CD4-positive, alpha-beta T cell (primary cell): ENCODE data around the gene THRA. TPM values are rescaled to one million over a fixed set of nuclear protein-coding genes. Genes with fewer than 3 reads are reported as not detected.

Source experiments
- ATAC-seq: fragments of 200-7000 bp; cut with Tn5 transposase; one replicate; pipeline ENCODE4 v1.10.0; 2022; ENCODE audit warnings: mild to moderate bottlenecking; ENCODE audit not compliant: poor library complexity
- CTCF ChIA-PET: fragments of 350-600 bp; sonication (Branson Sonifier 250); formaldehyde crosslinking; loops from one replicate; lab custom pipeline; 2021; ENCODE audit warnings: antibody characterized with exemption, inconsistent platforms; lab: Charles Lee
- POLR2A ChIA-PET: fragments of 350-600 bp; sonication (Branson Sonifier 250); formaldehyde crosslinking; loops from one replicate; lab custom pipeline; 2021; ENCODE audit warnings: antibody characterized with exemption, inconsistent platforms; lab: Charles Lee
- DNase-seq, 14 experiments: peaks; one replicate each; pipeline ENCODE4 v3.0.0-alpha.2; 2013 to 2020; ENCODE audit warnings: mixed read lengths in 2 of 14
- H3K27ac ChIP-seq, 2 donors: one replicate each; pipeline versions ENCODE4 v1.5.1 to v1.7.0; 2013; ENCODE audit warnings: low read length in 2 of 2, low read depth in 1 of 2, mild to moderate bottlenecking in 1 of 2
- H3K27me3 ChIP-seq, 2 experiments: 1 replicate in 1 of 2; 2 replicates in 1 of 2; pipeline versions ENCODE4 v1.6.1 to v1.7.0; 2013; ENCODE audit warnings: low read length in 2 of 2, control low read depth in 1 of 2, mild to moderate bottlenecking in 1 of 2, moderate library complexity in 1 of 2; ENCODE audit not compliant: insufficient read depth in 2 of 2, control insufficient read depth in 1 of 2
- H3K36me3 ChIP-seq: one replicate; pipeline ENCODE4 v1.6.1; 2013; ENCODE audit warnings: low read length, control low read depth; ENCODE audit not compliant: insufficient read depth
- H3K4me1 ChIP-seq: one replicate; pipeline ENCODE4 v1.6.1; 2013; ENCODE audit warnings: low read length, control low read depth; ENCODE audit not compliant: insufficient read depth
- H3K4me3 ChIP-seq: one replicate; pipeline ENCODE4 v1.5.1; 2013; ENCODE audit warnings: mild to moderate bottlenecking, low read length, moderate library complexity
- H3K9me3 ChIP-seq, 2 experiments: 1 replicate in 1 of 2; 2 replicates in 1 of 2; pipeline versions ENCODE4 v1.6.1 to v1.7.0; 2013; ENCODE audit warnings: low read length in 2 of 2, mild to moderate bottlenecking in 2 of 2, control low read depth in 1 of 2, moderate library complexity in 1 of 2; ENCODE audit not compliant: control insufficient read depth in 1 of 2, insufficient read depth in 1 of 2
- H3K27ac Mint-ChIP-seq: one replicate; pipeline ENCODE4 v1.8.0; 2020; ENCODE audit warnings: mixed read lengths
- H3K27me3 Mint-ChIP-seq: one replicate; pipeline ENCODE4 v1.8.0; 2021; ENCODE audit warnings: mixed read lengths
- H3K36me3 Mint-ChIP-seq: one replicate; pipeline ENCODE4 v1.8.0; 2021; ENCODE audit warnings: low read depth, mixed read lengths
- H3K4me1 Mint-ChIP-seq: one replicate; pipeline ENCODE4 v1.8.0; 2021; ENCODE audit warnings: low read depth, mixed read lengths
- H3K4me3 Mint-ChIP-seq: one replicate; pipeline ENCODE4 v1.8.0; 2020; ENCODE audit warnings: mild to moderate bottlenecking, mixed read lengths
- H3K9me3 Mint-ChIP-seq: one replicate; pipeline ENCODE4 v1.8.0; 2020; ENCODE audit warnings: mixed read lengths
- intact Hi-C, 2 experiments: fragments of 100-400 bp; cut with DNase I in 1 of 2; cut with micrococcal nuclease in 1 of 2; formaldehyde crosslinking; loops; one replicate each; pipeline versions ENCODE4 v1.15.1 to v1.9.0; 2023 to 2025; cut with DNase I, micrococcal nuclease
- total RNA-seq, 174 experiments: library from RNA in 2 of 174; stranded (reverse) in 2 of 174; gene quantifications; one replicate each; pipeline ENCODE4 v1.2.3 and lab custom pipeline; 2021 to 2026
- TF ChIP-seq, protein P1 (sequence below): fragments of 200-600 bp; IDR thresholded peaks from one replicate; pipeline ENCODE4 v1.8.0; 2022; ENCODE audit warnings: antibody characterized with exemption, mild to moderate bottlenecking

The THRA gene
- total RNA-seq, 2 experiments from 2014 or later, result 35.2 to 36.4 TPM

DNA sequence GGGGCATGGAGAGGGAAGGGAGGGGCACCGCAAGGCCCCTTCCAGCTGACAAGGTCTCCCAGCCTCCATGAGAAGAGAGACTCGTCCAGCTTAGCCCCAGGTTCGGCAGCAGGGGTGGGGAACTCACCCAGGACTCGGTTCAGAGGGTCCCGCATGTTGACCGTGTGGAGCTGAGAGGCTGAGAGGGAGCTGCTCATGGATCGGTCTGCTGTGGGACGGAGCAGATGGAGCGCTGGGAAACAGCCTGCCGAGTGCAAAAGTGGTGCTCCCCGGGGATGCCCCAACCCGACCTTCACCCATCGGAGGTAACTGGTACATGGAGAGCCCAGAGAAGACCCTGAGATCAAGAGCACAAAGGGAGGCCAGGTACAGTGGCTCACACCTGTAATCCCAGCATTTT is 42.6 kb upstream of the THRA start:
- H3K27ac Mint-ChIP-seq, result no peak overlapping the region
- Histone ChIP-seq H3K27me3 (no peaks in the 10 kb centered on the region), H3K9me3 (no peaks in the 10 kb centered on the region), H3K27ac (no peak overlapping the region), H3K36me3 (peaks cover 44% of the 10 kb centered on the region), H3K4me1 (peaks cover 3% of the 10 kb centered on the region), H3K4me3 (no peak overlapping the region)
- POLR2A ChIA-PET, result no interaction called here
- ATAC-seq (no peak), DNase-seq (no peak)
- TF ChIP-seq, protein P1, sequence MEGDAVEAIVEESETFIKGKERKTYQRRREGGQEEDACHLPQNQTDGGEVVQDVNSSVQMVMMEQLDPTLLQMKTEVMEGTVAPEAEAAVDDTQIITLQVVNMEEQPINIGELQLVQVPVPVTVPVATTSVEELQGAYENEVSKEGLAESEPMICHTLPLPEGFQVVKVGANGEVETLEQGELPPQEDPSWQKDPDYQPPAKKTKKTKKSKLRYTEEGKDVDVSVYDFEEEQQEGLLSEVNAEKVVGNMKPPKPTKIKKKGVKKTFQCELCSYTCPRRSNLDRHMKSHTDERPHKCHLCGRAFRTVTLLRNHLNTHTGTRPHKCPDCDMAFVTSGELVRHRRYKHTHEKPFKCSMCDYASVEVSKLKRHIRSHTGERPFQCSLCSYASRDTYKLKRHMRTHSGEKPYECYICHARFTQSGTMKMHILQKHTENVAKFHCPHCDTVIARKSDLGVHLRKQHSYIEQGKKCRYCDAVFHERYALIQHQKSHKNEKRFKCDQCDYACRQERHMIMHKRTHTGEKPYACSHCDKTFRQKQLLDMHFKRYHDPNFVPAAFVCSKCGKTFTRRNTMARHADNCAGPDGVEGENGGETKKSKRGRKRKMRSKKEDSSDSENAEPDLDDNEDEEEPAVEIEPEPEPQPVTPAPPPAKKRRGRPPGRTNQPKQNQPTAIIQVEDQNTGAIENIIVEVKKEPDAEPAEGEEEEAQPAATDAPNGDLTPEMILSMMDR, result no peak
- CTCF ChIA-PET, result no interaction called here
- peaks cover 2% of the 10 kb centered on the region for H3K4me1 Mint-ChIP-seq
- no peaks in the 10 kb centered on the region for H3K27me3 Mint-ChIP-seq
- intact Hi-C loops, result loop anchor here in 1 of 2 experiments (10.0 kb wide), 1 partner anchor 465 kb away; no protein-coding TSS in a partner anchor
- H3K36me3 Mint-ChIP-seq, result peaks cover 38% of the 10 kb centered on the region
- no peak overlapping the region for H3K4me3 Mint-ChIP-seq
- no peaks in the 10 kb centered on the region for H3K9me3 Mint-ChIP-seq

DNA sequence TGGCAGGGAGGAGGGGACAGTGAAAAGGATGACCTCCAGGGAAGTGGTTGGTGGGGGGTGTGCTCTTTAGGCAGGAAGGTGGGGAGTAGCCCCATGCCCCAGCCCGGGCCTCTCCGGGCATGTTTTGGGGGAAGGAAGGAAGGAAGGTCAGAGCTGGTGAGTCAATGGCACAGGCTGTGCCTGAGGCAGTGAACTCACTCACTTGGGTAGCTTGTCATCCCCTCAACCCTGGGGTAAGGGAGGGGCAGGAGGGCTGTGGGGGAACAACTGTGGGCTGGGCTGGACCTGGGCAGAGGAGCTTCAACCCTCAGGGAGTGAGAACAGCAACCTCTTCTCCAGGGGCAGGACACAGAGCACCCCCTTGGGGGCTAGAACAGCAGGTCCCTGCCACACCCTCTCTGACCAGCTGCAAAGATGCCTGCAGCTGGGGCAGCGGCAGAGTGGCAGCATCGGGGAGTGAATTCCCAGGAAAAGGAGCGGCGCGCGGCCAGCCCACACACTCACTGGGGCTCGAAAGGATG is 41.3 kb upstream of the THRA start:
- CTCF ChIA-PET, result interaction anchor here (1.2 kb wide), 1 partner anchor 147 kb away, joined by 3 read pairs; no protein-coding TSS in a partner anchor
- Histone ChIP-seq H3K27ac (no peak overlapping the region), H3K9me3 (no peaks in the 10 kb centered on the region), H3K36me3 (peaks cover 54% of the 10 kb centered on the region), H3K4me1 (peaks cover 16% of the 10 kb centered on the region), H3K4me3 (no peak overlapping the region), H3K27me3 (no peaks in the 10 kb centered on the region)
- H3K36me3 Mint-ChIP-seq, result peaks cover 52% of the 10 kb centered on the region
- DNase-seq (no peak), ATAC-seq (no peak)
- H3K4me3 Mint-ChIP-seq, result no peak overlapping the region
- TF ChIP-seq, protein P1, result no peak
- no peaks in the 10 kb centered on the region for H3K9me3 Mint-ChIP-seq
- no peaks in the 10 kb centered on the region for H3K27me3 Mint-ChIP-seq
- POLR2A ChIA-PET, result no interaction called here
- intact Hi-C loops, result loop anchor here in 1 of 2 experiments (10.0 kb wide), 1 partner anchor 467 kb away; no protein-coding TSS in a partner anchor
- peaks cover 15% of the 10 kb centered on the region for H3K4me1 Mint-ChIP-seq
- H3K27ac Mint-ChIP-seq, result no peak overlapping the region

DNA sequence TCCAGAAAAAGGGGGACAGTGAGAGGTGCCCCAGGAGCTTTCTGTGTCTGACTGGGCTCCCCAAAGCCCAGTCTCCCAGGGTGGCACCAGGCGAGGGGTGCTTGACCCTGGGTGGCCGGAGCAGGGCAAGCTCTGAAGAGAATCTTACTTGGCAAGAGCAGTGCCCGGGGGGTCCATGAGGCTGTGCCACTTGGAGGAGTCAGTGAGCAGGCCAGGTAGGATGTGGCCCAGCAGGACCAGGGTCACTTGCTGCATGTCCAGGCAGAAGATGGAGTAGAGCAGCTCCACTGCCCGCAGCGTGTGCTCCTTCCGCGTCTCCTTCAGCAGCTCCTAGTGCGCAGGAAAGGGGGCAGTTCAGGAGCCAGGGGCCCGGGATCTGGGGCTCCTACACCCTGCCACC is 40.3 kb upstream of the THRA start:
- no peaks in the 10 kb centered on the region for H3K9me3 Mint-ChIP-seq
- CTCF ChIA-PET, result no interaction called here
- Histone ChIP-seq H3K4me3 (no peak overlapping the region), H3K36me3 (peaks cover 54% of the 10 kb centered on the region), H3K27ac (no peak overlapping the region), H3K27me3 (no peaks in the 10 kb centered on the region), H3K9me3 (no peaks in the 10 kb centered on the region), H3K4me1 (peaks cover 25% of the 10 kb centered on the region)
- intact Hi-C loops, result loop anchor here in 1 of 2 experiments (10.0 kb wide), 1 partner anchor 468 kb away; no protein-coding TSS in a partner anchor
- POLR2A ChIA-PET, result no interaction called here
- H3K4me1 Mint-ChIP-seq, result peaks cover 23% of the 10 kb centered on the region
- ATAC-seq (no peak), DNase-seq (no peak)
- TF ChIP-seq, protein P1, result no peak
- H3K27ac Mint-ChIP-seq, result no peak overlapping the region
- H3K36me3 Mint-ChIP-seq, result peaks cover 60% of the 10 kb centered on the region
- no peaks in the 10 kb centered on the region for H3K27me3 Mint-ChIP-seq
- no peak overlapping the region for H3K4me3 Mint-ChIP-seq
